ENCODE results near the gene C1R. TPM values are rescaled to one million over a fixed set of nuclear protein-coding genes. Genes with fewer than 3 reads are reported as not detected.
A peak's percentile ranks its signal among the peaks of the same experiment; 100 is the strongest.

Gene C1R
- total and polyA plus RNA-seq, 10 donors: 91.8 to 421 (median 282) TPM

GRCh38 chr12:7117670-7118069 lies 25.4 kb upstream of the C1R start:
- 81 to 95% (median 85%) methylated on average over 3 of the region's 3 CpGs for WGBS, 5 donors
- TF ChIP-seq CTCF (IDR thresholded peaks at IDR 0.05 in 8 of 11, conservative IDR thresholded peaks at IDR 0.05 in 3 of 11) (no peak), POLR2A (IDR thresholded peaks at IDR 0.05) (no peak), POLR2AphosphoS5 (IDR thresholded peaks at IDR 0.05) (no peak)
- peaks cover 20 to 57% (median 38%) of the 10 kb centered on the region in 6 donors for H3K4me1 ChIP-seq
- H3K27me3 ChIP-seq (replicated peaks in 1 of 7): no peaks in the 10 kb centered on the region
- H3K27ac ChIP-seq: no peak overlapping the region
- intact Hi-C loops (cut with DNase I; ENCODE audit: low total_unique reads): loop anchor here (10.0 kb wide), 1 partner anchor 173 kb away; the partner anchor contains the start of genes C12orf57 and RNU7-1
- no peaks in the 10 kb centered on the region for H3K9me3 ChIP-seq
- DNase-seq: no peak
- peaks cover 0 to 74% (median 35%) of the 10 kb centered on the region in 6 donors for H3K36me3 ChIP-seq
- H3K4me3 ChIP-seq: no peak overlapping the region

- WGBS, 5 donors: 79 to 100% (median 96%) methylated on average over 7 to 9 of the region's 9 CpGs
- intact Hi-C loops (cut with DNase I; ENCODE audit: low total_unique reads): loop anchor here (10.0 kb wide), 1 partner anchor 172 kb away; the partner anchor contains the start of genes C12orf57 and RNU7-1
Measured at GRCh38 chr12:7116916-7117315, 24.7 kb upstream of the C1R start.

GRCh38 chr12:7116196-7116595 lies 24.0 kb upstream of the C1R start:
- Histone ChIP-seq H3K4me1 (peaks cover 18 to 57% (median 35%) of the 10 kb centered on the region in 6 donors), H3K27me3 (replicated peaks in 1 of 7) (no peaks in the 10 kb centered on the region), H3K27ac (no peak overlapping the region), H3K4me3 (no peak overlapping the region), H3K36me3 (peaks cover 0 to 60% (median 35%) of the 10 kb centered on the region in 6 donors), H3K9me3 (no peaks in the 10 kb centered on the region)
- no peak for DNase-seq
- intact Hi-C loops (cut with DNase I; ENCODE audit: low total_unique reads): loop anchor here (10.0 kb wide), 1 partner anchor 171 kb away; the partner anchor contains the start of genes C12orf57 and RNU7-1
- no peak for TF ChIP-seq CTCF (IDR thresholded peaks at IDR 0.05 in 8 of 11, conservative IDR thresholded peaks at IDR 0.05 in 3 of 11)
- no peak for TF ChIP-seq POLR2AphosphoS5 (IDR thresholded peaks at IDR 0.05)
- no peak for TF ChIP-seq POLR2A (IDR thresholded peaks at IDR 0.05)
- 78 to 95% (median 86%) methylated on average over 3 of the region's 3 CpGs for WGBS, 5 donors

More at GRCh38 chr12:7116916-7117315, 24.7 kb upstream of the C1R start:
- DNase-seq: no peak
- H3K27ac ChIP-seq: no peak overlapping the region
- TF ChIP-seq POLR2A (IDR thresholded peaks at IDR 0.05) (no peak), POLR2AphosphoS5 (IDR thresholded peaks at IDR 0.05) (peak in 2 of 3 donors; percentile 30 to 35)
- H3K9me3 ChIP-seq: no peaks in the 10 kb centered on the region
- H3K36me3 ChIP-seq: peaks cover 0 to 67% (median 35%) of the 10 kb centered on the region in 6 donors
- H3K27me3 ChIP-seq (replicated peaks in 1 of 7): no peaks in the 10 kb centered on the region
- H3K4me1 ChIP-seq: peaks cover 18 to 57% (median 36%) of the 10 kb centered on the region in 6 donors
- no peak overlapping the region for H3K4me3 ChIP-seq

GRCh38 chr12:7114851-7115250 lies 22.6 kb upstream of the C1R start:
- WGBS, 5 donors: 88 to 92% (median 90%) methylated on average over 6 of the region's 6 CpGs
- DNase-seq: peak; percentile 16
- Histone ChIP-seq H3K27me3 (replicated peaks in 1 of 7) (no peaks in the 10 kb centered on the region), H3K27ac (no peak overlapping the region), H3K9me3 (no peaks in the 10 kb centered on the region), H3K4me3 (no peak overlapping the region), H3K4me1 (peaks cover 13 to 57% (median 37%) of the 10 kb centered on the region in 6 donors), H3K36me3 (peaks cover 0 to 48% (median 35%) of the 10 kb centered on the region in 6 donors)
- intact Hi-C loops (cut with DNase I; ENCODE audit: low total_unique reads): loop anchor here (10.0 kb wide), 1 partner anchor 170 kb away; the partner anchor contains the start of genes C12orf57 and RNU7-1
- TF ChIP-seq POLR2A (IDR thresholded peaks at IDR 0.05) (no peak), POLR2AphosphoS5 (IDR thresholded peaks at IDR 0.05) (no peak), CTCF (IDR thresholded peaks at IDR 0.05 in 8 of 11, conservative IDR thresholded peaks at IDR 0.05 in 3 of 11) (peak in 1 of 11 experiments; percentile 1)
